ENCODE results near the gene ZNF791. TPM values are rescaled to one million over a fixed set of nuclear protein-coding genes. Genes with fewer than 3 reads are reported as not detected.

The ZNF791 gene
- total and polyA plus RNA-seq, 4 donors = 3.1 to 10.3 (median 7.0) TPM

- TF ChIP-seq RXRA (IDR thresholded peaks at IDR 0.05) (no peak), CTCF (IDR thresholded peaks at IDR 0.05; ENCODE audit: low read depth, low read length, missing input control) (no peak)
- peaks cover 0 to 5% (median under 1%) of the 10 kb centered on the region in 4 donors for H3K36me3 ChIP-seq (ENCODE audit: control insufficient read depth in 4 of 4, insufficient read depth in 3 of 4, low read depth in 1 of 4, low read length in 3 of 4)
- no peak overlapping the region for H3K27ac ChIP-seq (ENCODE audit: low read depth in 1 of 2, low read length in 2 of 2)
- H3K4me1 ChIP-seq (ENCODE audit: control insufficient read depth in 4 of 4, insufficient read depth in 4 of 4, low read length in 3 of 4) = peaks cover 5 to 8% (median 6%) of the 10 kb centered on the region in 4 donors
- no peak overlapping the region for H3K9ac ChIP-seq (ENCODE audit: low read depth in 1 of 2, low read length in 2 of 2)
- no peaks in the 10 kb centered on the region for H3K27me3 ChIP-seq (ENCODE audit: control insufficient read depth in 4 of 4, insufficient read depth in 4 of 4, low read length in 3 of 4)
- no peak overlapping the region for H3K4me3 ChIP-seq (ENCODE audit: low read depth in 1 of 3, low read length in 3 of 3)
- WGBS = 96% methylated on average over 10 of the region's 10 CpGs
- H3K9me3 ChIP-seq (ENCODE audit: control insufficient read depth in 4 of 4, low read length in 3 of 4) = no peaks in the 10 kb centered on the region
- no peak for DNase-seq (ENCODE audit: low spot score)
Observed at GRCh38 chr19:12649941-12650340, 39.2 kb downstream of the ZNF791 start.

- WGBS = 96% methylated on average over 6 of the region's 6 CpGs
- Histone ChIP-seq H3K36me3 (ENCODE audit: control insufficient read depth in 4 of 4, insufficient read depth in 3 of 4, low read depth in 1 of 4, low read length in 3 of 4) (peaks cover 0 to 20% (median 4%) of the 10 kb centered on the region in 4 donors), H3K27ac (ENCODE audit: low read depth in 1 of 2, low read length in 2 of 2) (no peak overlapping the region), H3K4me3 (ENCODE audit: low read depth in 1 of 3, low read length in 3 of 3) (no peak overlapping the region), H3K9ac (ENCODE audit: low read depth in 1 of 2, low read length in 2 of 2) (no peak overlapping the region), H3K4me1 (ENCODE audit: control insufficient read depth in 4 of 4, insufficient read depth in 4 of 4, low read length in 3 of 4) (peaks cover 5 to 8% (median 6%) of the 10 kb centered on the region in 4 donors), H3K9me3 (ENCODE audit: control insufficient read depth in 4 of 4, low read length in 3 of 4) (no peaks in the 10 kb centered on the region), H3K27me3 (ENCODE audit: control insufficient read depth in 4 of 4, insufficient read depth in 4 of 4, low read length in 3 of 4) (no peaks in the 10 kb centered on the region)
- TF ChIP-seq, protein P1, sequence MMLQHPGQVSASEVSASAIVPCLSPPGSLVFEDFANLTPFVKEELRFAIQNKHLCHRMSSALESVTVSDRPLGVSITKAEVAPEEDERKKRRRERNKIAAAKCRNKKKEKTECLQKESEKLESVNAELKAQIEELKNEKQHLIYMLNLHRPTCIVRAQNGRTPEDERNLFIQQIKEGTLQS (IDR thresholded peaks at IDR 0.05) = no peak
- TF ChIP-seq EGR1 (IDR thresholded peaks at IDR 0.05; ENCODE audit: low read depth in 2 of 2) = no peak
- TF ChIP-seq FOXA2 (IDR thresholded peaks at IDR 0.05) = no peak
- TF ChIP-seq YY1 (IDR thresholded peaks at IDR 0.05) = no peak
- TF ChIP-seq TAF1 (conservative IDR thresholded peaks at IDR 0.05) = no peak
- no peak for TF ChIP-seq CTCF (IDR thresholded peaks at IDR 0.05; ENCODE audit: low read depth, low read length, missing input control)
- no peak for TF ChIP-seq SP1 (IDR thresholded peaks at IDR 0.05)
- no peak for TF ChIP-seq HNF4A (conservative IDR thresholded peaks at IDR 0.05)
- TF ChIP-seq RAD21 (IDR thresholded peaks at IDR 0.05) = no peak
- TF ChIP-seq GABPA (IDR thresholded peaks at IDR 0.05 in 1 of 2, conservative IDR thresholded peaks at IDR 0.05 in 1 of 2) = no peak
- TF ChIP-seq NR2F2 (IDR thresholded peaks at IDR 0.05) = no peak
- no peak for TF ChIP-seq HNF4G (IDR thresholded peaks at IDR 0.05)
- TF ChIP-seq MAX (IDR thresholded peaks at IDR 0.05) = no peak
- no peak for TF ChIP-seq RXRA (IDR thresholded peaks at IDR 0.05)
- DNase-seq (ENCODE audit: low spot score) = no peak
Observed at GRCh38 chr19:12652219-12652618, 41.5 kb downstream of the ZNF791 start.

DNA sequence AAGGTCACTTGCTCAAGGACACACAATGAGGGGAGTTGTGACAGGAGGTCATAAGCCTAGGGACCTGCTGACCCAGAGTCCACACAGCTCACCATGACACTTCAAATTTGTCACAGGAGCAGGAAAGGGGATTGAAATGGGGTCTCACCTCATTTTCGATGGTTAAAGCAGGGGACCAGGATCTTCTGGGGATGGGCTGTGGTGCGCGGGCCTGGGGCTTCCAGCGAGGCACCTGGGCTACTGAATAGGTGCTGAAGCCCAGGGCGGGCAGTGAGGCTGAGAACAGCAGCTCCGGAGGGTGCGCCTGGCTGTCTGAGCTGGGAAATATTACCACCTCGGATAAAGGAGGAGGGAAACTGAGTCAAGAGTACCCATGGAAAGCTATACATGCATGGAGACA is 44.8 kb downstream of the ZNF791 start:
- H3K4me1 ChIP-seq (ENCODE audit: control insufficient read depth in 4 of 4, insufficient read depth in 4 of 4, low read length in 3 of 4) = no peaks in the 10 kb centered on the region
- H3K27me3 ChIP-seq (ENCODE audit: control insufficient read depth in 4 of 4, insufficient read depth in 4 of 4, low read length in 3 of 4) = no peaks in the 10 kb centered on the region
- no peak for DNase-seq (ENCODE audit: low spot score)
- no peak overlapping the region for H3K27ac ChIP-seq (ENCODE audit: low read depth in 1 of 2, low read length in 2 of 2)
- no peaks in the 10 kb centered on the region for H3K9me3 ChIP-seq (ENCODE audit: control insufficient read depth in 4 of 4, low read length in 3 of 4)
- TF ChIP-seq SP1 (IDR thresholded peaks at IDR 0.05) (no peak), GABPA (IDR thresholded peaks at IDR 0.05 in 1 of 2, conservative IDR thresholded peaks at IDR 0.05 in 1 of 2) (no peak), RAD21 (IDR thresholded peaks at IDR 0.05) (no peak), HNF4A (conservative IDR thresholded peaks at IDR 0.05) (no peak), FOXA2 (IDR thresholded peaks at IDR 0.05) (no peak), TAF1 (conservative IDR thresholded peaks at IDR 0.05) (no peak), MAX (IDR thresholded peaks at IDR 0.05) (no peak), YY1 (IDR thresholded peaks at IDR 0.05) (no peak), HNF4G (IDR thresholded peaks at IDR 0.05) (no peak)
- TF ChIP-seq, protein P2, sequence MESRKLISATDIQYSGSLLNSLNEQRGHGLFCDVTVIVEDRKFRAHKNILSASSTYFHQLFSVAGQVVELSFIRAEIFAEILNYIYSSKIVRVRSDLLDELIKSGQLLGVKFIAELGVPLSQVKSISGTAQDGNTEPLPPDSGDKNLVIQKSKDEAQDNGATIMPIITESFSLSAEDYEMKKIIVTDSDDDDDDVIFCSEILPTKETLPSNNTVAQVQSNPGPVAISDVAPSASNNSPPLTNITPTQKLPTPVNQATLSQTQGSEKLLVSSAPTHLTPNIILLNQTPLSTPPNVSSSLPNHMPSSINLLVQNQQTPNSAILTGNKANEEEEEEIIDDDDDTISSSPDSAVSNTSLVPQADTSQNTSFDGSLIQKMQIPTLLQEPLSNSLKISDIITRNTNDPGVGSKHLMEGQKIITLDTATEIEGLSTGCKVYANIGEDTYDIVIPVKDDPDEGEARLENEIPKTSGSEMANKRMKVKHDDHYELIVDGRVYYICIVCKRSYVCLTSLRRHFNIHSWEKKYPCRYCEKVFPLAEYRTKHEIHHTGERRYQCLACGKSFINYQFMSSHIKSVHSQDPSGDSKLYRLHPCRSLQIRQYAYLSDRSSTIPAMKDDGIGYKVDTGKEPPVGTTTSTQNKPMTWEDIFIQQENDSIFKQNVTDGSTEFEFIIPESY (IDR thresholded peaks at IDR 0.05) = no peak
- WGBS = 95% methylated on average over 8 of the region's 8 CpGs
- H3K36me3 ChIP-seq (ENCODE audit: control insufficient read depth in 4 of 4, insufficient read depth in 3 of 4, low read depth in 1 of 4, low read length in 3 of 4) = peaks cover 0 to 31% (median 8%) of the 10 kb centered on the region in 4 donors
- H3K4me3 ChIP-seq (ENCODE audit: low read depth in 1 of 3, low read length in 3 of 3) = no peak overlapping the region
- no peak overlapping the region for H3K9ac ChIP-seq (ENCODE audit: low read depth in 1 of 2, low read length in 2 of 2)
